PFSK-1 (cell line): ENCODE data around the gene COL5A3.

Source experiments
- FOXP2 ChIP-seq: optimal IDR thresholded peaks from 2 replicates; pipeline ENCODE3; 2011; ENCODE audit warnings: borderline replicate concordance, control low read depth, inconsistent platforms; ENCODE audit not compliant: insufficient read depth; ENCODE audit errors: extremely low read length, extremely low read depth
- POLR2AphosphoS5 ChIP-seq: IDR thresholded peaks from 2 replicates; pipeline ENCODE4 v1.6.1; 2012; ENCODE audit warnings: low read depth, mild to moderate bottlenecking, control low read depth, low read length, moderate library complexity
- SIN3A ChIP-seq: IDR thresholded peaks from 2 replicates; pipeline ENCODE4 v1.6.1; 2012; ENCODE audit warnings: mild to moderate bottlenecking, low read length, moderate library complexity, borderline replicate concordance; ENCODE audit not compliant: insufficient read depth
- TAF1 ChIP-seq: IDR thresholded peaks from 2 replicates; pipeline ENCODE4 v1.6.1; 2012; ENCODE audit warnings: low read length, control low read depth, borderline replicate concordance; ENCODE audit not compliant: insufficient read depth
- TF ChIP-seq, protein P1 (sequence below), 2 experiments: IDR thresholded peaks; 2 replicates each; pipeline versions ENCODE4 v1.6.1 to v1.8.0; 2011 to 2012; ENCODE audit warnings: low read depth in 2 of 2, low read length in 2 of 2, control low read depth in 1 of 2, inconsistent platforms in 1 of 2, mild to moderate bottlenecking in 1 of 2, moderate library complexity in 1 of 2; ENCODE audit not compliant: insufficient read depth in 1 of 2

The COL5A3 gene

DNA sequence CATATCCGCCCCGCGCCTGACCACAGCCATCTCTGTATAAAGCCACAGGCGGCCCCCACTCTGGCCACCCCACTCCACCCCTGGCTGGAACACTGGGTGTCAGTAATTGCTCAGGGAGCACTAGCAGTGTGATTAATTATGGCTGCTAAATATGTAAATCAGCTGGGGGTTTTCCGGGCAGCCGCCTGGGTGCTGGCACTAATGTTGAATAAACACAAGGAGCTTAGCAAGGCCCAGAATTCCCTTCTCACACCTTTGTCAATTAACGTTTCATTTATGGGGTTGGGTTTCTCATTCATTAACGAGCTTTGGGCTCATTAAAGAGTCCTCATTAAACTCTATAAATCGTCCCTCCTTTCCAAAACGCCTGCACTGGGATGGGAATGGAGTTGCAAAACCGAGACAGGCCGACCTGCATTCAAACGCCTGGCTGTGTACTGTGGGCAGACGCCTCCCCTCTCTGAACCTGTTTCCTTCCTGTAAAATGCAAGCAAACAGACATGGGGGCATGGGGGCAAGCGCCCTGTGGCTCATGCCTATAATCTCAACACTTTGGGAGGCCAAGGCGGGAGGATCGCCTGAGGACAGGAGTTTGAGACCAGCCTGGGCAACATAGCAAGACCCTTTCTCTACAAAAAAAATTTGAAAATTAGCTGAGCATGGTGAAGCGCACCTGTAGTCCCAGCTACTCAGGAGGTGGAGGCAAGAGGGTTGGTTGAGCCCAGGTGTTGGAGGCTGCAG, 56.3 kb downstream of the COL5A3 start:
- no peak for TF ChIP-seq FOXP2

DNA sequence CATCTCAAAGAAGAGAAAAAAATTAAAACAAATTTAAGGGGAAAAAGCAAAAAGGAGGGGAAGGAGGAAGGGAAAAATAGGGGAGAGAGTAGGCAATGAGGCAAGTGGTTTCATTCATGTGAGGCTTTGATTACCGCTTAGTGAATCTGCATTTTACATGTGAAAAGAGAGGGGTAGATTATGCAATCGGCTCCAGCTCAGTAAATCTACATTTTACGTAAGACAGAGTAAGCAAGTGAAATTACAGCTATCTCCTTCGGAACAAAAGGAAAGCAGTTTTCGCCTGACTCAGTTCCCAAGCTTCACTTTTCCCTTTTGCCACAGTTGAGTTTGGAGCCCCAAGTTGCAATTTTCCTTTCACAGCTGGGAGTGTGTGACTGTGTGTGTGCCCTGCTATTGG, 58.0 kb downstream of the COL5A3 start:
- TF ChIP-seq SIN3A (no peak), FOXP2 (no peak), POLR2AphosphoS5 (no peak), TAF1 (no peak)
- TF ChIP-seq, protein P1, sequence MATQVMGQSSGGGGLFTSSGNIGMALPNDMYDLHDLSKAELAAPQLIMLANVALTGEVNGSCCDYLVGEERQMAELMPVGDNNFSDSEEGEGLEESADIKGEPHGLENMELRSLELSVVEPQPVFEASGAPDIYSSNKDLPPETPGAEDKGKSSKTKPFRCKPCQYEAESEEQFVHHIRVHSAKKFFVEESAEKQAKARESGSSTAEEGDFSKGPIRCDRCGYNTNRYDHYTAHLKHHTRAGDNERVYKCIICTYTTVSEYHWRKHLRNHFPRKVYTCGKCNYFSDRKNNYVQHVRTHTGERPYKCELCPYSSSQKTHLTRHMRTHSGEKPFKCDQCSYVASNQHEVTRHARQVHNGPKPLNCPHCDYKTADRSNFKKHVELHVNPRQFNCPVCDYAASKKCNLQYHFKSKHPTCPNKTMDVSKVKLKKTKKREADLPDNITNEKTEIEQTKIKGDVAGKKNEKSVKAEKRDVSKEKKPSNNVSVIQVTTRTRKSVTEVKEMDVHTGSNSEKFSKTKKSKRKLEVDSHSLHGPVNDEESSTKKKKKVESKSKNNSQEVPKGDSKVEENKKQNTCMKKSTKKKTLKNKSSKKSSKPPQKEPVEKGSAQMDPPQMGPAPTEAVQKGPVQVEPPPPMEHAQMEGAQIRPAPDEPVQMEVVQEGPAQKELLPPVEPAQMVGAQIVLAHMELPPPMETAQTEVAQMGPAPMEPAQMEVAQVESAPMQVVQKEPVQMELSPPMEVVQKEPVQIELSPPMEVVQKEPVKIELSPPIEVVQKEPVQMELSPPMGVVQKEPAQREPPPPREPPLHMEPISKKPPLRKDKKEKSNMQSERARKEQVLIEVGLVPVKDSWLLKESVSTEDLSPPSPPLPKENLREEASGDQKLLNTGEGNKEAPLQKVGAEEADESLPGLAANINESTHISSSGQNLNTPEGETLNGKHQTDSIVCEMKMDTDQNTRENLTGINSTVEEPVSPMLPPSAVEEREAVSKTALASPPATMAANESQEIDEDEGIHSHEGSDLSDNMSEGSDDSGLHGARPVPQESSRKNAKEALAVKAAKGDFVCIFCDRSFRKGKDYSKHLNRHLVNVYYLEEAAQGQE (IDR thresholded peaks at IDR 0.05; ENCODE audit: insufficient read depth in 1 of 2, low read depth in 2 of 2, low read length in 2 of 2), result no peak

DNA sequence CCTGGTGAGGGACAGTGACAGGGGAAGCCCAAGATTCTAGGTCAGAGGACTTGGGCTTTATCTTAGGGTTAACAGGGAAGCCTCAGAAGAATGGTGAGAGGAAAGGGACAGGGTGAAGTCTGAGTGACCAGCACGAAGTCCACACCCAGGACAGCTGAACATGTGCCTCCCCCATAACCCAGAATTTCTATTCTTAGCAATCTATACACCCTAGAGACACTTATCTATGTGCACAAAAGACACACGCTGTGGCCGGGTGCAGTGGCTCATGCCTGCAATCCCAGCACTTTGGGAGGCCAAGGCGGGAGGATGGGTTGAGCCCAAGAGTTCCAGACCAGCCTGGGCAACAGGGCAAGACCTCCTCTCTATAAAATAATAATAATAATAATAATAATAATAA, 62.9 kb downstream of the COL5A3 start:
- TF ChIP-seq POLR2AphosphoS5 (no peak), FOXP2 (no peak), SIN3A (no peak), TAF1 (no peak)
- TF ChIP-seq, protein P1 (IDR thresholded peaks at IDR 0.05; ENCODE audit: insufficient read depth in 1 of 2, low read depth in 2 of 2, low read length in 2 of 2), result no peak

DNA sequence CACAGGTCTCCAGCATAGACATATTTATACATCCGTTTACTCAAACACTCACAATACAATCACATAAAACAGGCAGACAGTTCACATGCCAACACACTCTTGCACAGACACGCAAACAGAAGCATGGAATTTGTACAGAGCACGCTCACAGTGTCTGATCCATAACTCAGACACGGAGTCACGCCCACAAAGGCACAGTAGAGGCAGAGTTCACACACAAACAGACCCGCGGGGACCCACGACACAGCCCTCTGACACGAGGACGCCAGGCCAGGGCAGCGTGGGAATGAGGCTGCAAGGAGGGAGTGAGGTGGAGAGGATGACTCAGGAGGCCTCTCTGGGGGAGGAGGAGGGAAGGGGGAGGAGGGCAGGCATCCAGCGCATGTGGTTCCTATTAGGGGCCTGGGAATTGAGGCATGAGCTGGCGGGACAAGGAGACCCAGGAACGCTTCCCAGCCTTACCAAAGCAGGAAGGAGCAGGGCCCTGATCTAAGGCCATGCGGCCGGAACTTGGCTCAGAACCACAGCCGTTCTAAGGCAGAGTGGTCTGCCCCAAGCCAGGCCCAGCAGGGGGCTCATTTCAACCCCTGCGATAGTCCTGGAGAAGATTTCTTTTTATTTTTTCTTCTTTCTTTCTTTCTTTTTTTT, 64.9 kb downstream of the COL5A3 start:
- no peak for TF ChIP-seq TAF1
- TF ChIP-seq FOXP2, result peak; percentile 93
- TF ChIP-seq, protein P1 (IDR thresholded peaks at IDR 0.05; ENCODE audit: insufficient read depth in 1 of 2, low read depth in 2 of 2, low read length in 2 of 2), result peak; percentile 37 to 71; a peak in 1 of 4 replicates
- TF ChIP-seq POLR2AphosphoS5, result peak; percentile 44
- TF ChIP-seq SIN3A, result peak; percentile 52; the same call in 1 of the 2 replicates

DNA sequence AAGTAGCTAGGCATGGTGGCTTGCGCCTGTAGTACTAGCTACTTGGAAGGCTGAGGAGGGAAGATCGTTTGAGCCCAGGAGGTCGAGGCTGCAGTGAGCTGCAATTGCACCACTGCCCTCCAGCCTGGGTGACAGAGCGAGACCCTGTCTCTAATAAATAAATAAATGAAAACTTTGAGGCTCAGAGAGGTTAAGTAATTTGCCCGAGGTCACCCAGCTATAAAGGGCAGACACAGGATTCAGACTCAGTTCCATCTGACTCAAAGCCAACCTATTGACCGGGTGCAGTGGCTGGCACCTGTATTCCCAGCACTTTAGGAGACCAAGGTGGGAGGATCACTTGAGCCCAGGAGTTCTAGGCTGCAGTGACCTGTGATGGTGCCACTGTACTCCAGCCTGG, 66.6 kb downstream of the COL5A3 start:
- TF ChIP-seq SIN3A (no peak), POLR2AphosphoS5 (no peak)

DNA sequence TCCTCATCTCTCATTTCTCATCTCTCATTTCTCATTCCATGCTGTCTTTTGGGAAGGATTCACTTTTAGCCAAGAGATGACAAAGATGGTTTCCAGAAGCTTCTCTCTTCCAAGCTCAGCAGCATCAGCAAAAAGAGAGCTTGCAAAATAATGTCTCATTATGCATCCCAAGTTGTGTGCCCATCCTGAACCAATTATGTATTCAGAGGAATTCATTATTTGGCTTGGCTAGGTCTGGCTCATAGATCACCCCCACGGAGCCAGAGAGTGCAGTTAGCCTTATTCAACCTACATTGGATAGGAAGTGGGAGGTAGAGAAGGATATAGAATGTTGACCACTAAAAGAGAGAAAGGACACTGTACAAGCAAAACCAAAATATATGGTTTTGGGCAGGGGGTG, 68.6 kb downstream of the COL5A3 start:
- TF ChIP-seq TAF1 (no peak), SIN3A (no peak), POLR2AphosphoS5 (no peak), FOXP2 (no peak)
- TF ChIP-seq, protein P1 (IDR thresholded peaks at IDR 0.05; ENCODE audit: insufficient read depth in 1 of 2, low read depth in 2 of 2, low read length in 2 of 2), result no peak
